ENCODE measurements around the gene TRNP1.

DNA sequence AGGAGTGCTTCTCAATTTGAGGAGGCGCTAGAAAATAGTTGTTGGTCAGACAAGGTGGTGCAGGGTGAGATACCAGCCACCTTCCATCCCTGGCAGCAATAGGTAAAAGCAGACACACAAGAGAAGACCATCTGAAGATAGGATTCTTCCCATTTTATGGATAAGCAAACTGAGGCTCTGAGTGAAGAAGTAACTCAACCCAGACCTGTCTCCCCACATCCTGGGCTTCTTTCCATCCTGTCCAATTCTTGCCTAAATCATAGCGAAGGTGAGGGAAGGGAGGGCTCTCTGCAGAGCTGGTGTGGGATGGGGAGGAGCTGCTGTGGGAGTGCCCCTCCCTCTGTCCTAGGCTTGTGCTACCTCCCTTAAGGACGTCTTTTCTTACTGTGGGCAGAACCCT, 21.9 kb upstream of the TRNP1 start:
- TF ChIP-seq, protein P1, sequence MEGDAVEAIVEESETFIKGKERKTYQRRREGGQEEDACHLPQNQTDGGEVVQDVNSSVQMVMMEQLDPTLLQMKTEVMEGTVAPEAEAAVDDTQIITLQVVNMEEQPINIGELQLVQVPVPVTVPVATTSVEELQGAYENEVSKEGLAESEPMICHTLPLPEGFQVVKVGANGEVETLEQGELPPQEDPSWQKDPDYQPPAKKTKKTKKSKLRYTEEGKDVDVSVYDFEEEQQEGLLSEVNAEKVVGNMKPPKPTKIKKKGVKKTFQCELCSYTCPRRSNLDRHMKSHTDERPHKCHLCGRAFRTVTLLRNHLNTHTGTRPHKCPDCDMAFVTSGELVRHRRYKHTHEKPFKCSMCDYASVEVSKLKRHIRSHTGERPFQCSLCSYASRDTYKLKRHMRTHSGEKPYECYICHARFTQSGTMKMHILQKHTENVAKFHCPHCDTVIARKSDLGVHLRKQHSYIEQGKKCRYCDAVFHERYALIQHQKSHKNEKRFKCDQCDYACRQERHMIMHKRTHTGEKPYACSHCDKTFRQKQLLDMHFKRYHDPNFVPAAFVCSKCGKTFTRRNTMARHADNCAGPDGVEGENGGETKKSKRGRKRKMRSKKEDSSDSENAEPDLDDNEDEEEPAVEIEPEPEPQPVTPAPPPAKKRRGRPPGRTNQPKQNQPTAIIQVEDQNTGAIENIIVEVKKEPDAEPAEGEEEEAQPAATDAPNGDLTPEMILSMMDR (IDR thresholded peaks at IDR 0.05; ENCODE audit: low read depth, low read length, missing input control), result no peak
- no peak for TF ChIP-seq JUND (IDR thresholded peaks at IDR 0.05)
- no peak for TF ChIP-seq YY1 (IDR thresholded peaks at IDR 0.05)
- TF ChIP-seq RXRA (IDR thresholded peaks at IDR 0.05), result no peak
